NAMALWA (cell line): ENCODE measurements around the gene G6PC1.
"Not testable (repeated sequence)": the region's sequence is repeated elsewhere in the genome, so short reads cannot be mapped to it uniquely, and the experiment has no call there.

Experiments used
- DNase-seq: peaks from one replicate; pipeline ENCODE4 v3.0.0-alpha.2; 2015; ENCODE audit warnings: low spot score

The G6PC1 gene

DNA sequence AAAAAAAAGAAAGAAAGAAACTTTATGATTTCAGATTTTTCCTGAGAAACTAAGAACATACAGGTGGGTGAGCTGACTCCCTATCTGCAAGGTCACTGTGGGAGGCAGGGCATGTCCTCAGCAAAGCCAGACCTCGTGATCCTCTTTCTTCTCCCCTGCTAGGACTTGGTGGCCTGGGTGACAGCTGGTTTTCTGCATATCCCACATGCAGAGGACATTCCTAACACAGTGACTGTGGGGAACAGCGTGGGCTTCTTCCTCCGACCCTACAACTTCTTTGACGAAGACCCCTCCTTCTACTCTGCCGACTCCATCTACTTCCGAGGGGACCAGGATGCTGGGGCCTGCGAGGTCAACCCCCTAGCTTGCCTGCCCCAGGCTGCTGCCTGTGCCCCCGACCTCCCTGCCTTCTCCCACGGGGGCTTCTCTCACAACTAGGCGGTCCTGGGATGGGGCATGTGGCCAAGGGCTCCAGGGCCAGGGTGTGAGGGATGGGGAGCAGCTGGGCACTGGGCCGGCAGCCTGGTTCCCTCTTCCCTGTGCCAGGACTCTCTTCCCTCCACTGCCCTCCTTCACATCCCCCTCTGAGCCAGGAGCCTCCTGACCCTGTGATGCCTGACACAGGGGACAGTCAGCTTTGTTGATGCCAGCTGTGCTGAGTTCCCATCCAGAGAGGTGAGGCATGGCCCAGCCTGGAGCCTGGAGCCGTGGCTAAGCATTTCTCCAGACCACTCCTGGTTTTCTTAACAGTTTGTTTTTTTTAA is 26.5 kb upstream of the G6PC1 start:
- not testable (repeated sequence) for DNase-seq

GRCh38 chr17:42877037-42877436 is 23.6 kb upstream of the G6PC1 start:
- DNase-seq: no peak

GRCh38 chr17:42878123-42878880 is 22.3 kb upstream of the G6PC1 start:
- no peak for DNase-seq

GRCh38 chr17:42878924-42879595 is 21.5 kb upstream of the G6PC1 start:
- DNase-seq: no peak

GRCh38 chr17:42879596-42879985 is 21.0 kb upstream of the G6PC1 start:
- no peak for DNase-seq

DNA sequence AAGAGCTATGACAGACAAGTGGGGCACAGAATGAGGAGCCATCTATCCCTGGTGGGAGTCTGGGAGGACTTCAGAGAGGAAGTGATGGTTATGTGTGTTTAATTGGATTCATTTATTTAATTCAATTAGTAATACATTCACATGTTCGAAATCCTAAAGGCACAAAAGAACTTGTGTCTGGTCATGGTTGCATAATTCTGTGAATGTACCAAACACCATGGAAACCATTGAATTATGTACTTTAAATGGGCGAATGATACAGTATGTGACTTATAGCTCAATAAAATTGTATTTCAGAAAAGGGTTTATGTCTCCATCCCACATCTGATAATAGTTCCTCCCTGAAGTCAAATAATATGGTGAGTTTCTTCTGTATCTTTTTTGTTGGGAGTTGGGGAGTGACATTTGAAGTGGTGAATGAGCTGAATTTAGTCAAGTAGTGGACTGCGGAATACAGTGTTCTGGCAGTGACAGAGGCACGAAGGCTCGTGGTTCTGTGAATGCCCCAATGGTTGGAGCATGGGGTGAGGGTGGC is 19.8 kb upstream of the G6PC1 start:
- no peak for DNase-seq

- DNase-seq: not testable (repeated sequence)
Observed at GRCh38 chr17:42881706-42882105, 18.9 kb upstream of the G6PC1 start.

GRCh38 chr17:42882166-42882565 is 18.4 kb upstream of the G6PC1 start:
- DNase-seq: no peak

DNA sequence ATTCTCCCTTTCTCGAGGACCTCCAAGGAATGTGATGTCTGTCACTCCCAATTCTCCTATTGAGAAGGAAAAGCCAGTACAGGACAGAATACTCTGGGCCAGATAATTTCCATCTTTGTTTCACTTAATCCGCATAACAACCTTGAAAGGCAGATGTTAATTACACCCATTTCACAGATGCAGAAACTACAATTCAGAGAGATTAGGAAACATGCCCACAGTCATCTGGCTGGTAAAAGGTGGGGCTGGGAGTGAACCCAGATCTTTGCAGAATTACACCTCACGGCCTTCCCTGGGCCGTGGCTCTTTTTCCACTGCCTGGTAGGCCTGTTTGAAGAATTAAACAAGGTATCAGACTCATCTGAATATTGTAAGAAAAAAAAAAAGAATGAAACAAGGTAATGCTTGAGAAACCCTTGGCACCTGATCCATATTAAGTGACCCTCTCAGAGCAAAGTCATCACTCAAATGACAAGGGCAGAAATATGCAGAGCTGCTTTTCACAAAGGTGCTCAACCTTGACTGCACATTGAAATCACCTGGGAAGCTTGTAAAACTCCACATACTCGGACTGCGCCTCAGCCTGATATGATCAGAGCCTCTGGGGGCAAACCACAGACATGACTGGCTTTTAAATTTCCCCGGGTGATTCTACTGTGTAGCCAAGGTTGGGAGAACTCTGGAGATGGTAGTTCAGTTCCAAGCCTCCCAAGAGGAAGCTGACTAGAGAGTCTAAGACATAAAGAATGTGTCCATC is 16.6 kb upstream of the G6PC1 start:
- no peak for DNase-seq

- not testable (repeated sequence) for DNase-seq
Observed at GRCh38 chr17:42885806-42886205, 14.8 kb upstream of the G6PC1 start.

DNA sequence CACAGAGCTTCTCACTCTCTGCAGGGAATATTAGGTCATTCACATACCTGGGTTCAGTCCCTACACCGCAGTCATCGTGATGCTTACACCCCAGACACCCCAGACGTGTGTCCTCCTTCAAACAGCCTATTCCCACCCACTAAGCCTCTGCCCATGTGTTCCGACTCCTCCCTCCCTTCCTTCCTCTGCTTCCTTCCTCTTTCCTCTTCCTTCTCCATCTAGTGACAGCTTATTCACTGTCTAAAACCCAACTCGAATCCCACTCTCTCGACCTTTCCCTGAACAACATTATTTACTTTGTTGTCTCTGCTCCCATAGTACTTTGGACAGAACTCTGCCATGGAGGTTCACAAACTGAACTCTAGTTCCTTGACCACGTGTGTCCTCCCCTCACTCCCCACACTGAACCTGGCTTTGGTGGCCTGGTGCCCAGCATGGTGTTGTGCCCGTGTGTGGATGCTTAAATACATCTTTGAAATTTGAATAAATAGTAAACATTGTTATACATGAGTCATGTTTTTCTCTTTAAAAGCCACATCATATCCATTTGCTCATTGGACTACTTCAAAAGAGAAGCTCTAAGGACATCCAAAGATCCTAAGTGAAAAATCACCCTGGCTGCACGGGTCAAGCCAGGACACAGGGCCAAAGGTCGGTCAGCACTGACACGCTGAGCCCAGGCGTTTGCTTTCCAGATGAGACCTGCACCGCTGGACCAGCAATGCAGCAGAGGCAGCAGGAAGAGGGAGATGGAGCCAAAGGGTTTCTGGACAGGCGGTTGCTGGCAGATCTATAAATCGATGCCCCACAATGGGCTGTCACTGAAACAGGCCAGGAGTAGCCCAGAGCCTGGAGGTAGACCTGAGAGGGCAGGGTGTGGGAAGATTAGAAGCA is 14.1 kb upstream of the G6PC1 start:
- no peak for DNase-seq

DNA sequence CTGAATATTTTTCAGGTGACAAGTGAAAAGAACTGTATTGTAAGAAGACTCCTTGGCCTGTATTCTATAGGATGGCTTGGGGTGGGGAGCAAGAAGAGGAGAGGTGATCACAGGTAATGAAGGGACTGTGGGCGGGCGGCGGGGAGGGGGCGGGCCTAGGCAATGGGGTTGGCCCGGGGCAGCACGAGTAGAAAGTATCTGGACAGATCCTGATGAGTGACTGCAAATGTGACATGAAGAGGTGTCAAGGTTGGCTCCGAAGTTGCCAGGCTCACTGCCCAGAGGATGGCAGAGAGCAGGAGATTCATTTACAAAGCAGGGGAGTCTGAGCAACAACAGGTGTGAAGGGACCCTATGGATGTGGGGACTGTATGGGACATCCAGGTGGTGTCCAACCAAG is 10.8 kb upstream of the G6PC1 start:
- no peak for DNase-seq

- no peak for DNase-seq
Observed at GRCh38 chr17:42891539-42892152, 9.0 kb upstream of the G6PC1 start.

DNA sequence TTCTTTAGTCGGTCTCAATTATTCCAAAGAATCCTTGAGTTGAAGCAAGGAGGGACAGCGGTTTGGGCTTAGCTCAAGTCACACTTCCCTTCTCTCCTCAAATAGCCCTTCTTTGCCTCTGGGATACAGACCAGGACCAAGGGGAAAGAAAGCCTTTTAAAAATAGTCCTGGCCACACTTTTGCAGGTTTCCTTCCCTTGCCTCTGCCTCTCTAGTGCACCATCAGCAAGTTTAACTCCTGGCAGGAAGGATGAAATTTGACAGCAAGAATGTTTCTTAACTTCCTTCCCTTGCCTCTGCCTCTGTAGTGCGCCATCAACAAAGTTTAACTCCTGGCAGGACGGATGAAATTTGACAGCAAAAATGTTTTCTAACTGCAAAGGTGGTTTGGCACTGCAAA is 7.2 kb upstream of the G6PC1 start:
- no peak for DNase-seq

DNA sequence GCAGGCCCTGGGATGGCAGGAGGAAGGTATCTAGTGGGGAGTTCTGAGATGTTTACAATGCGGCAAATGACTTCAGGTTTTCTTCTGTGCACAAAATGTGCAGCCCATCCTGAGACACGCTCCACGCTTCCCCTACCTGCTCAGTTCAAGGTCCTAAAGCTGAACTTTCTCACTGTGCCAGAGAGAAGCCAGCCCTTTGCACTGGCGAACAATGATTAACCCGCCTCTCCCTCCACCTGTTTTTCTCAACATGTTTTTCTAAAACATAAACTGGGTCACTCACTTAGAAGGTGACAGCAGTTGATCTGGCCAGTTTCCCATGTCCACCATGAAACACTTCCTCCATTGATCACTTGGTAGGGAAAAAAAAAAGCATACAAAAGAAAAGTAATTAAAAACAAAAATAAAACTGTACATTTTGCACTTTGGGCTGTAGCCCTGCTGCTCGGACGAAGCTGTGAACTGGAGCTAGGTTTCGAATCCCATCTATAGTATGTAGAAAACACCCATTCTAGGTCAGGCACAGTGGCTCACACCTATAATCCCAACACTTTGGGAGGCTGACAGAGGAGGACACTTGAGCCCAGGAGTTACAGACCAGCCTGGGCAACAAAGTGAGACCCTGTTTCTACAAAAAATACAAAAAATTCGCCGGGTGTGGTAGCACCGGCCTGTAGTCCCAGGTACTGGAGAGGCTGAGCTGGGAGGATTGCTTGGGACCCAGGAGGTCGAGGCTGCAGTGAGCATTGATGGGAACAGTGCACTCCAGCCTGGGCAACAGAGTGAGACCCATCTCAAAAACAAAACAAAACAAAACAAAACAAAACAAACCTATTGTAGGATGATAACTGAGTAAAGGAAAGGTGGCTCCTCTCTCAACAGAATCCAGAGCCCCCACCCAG is 6.1 kb upstream of the G6PC1 start:
- no peak for DNase-seq

DNA sequence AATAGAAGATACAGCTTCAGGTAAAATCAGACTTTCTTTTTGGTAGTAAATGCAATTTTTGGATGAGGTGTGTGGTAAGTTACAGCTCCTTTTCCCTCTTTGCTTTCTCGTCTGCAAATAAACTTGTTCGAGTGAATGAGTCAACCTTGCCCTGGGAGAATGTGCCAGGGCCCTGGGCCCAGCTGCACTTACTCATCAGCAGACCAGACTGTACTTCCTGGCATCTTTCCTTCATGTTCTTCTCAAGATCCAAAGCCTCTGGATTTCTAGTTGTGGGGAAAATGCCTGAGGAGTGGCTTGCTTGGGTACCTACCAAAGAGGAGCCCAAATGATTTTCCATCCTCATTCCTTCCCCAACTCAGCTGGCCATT is 5.4 kb upstream of the G6PC1 start:
- no peak for DNase-seq

DNA sequence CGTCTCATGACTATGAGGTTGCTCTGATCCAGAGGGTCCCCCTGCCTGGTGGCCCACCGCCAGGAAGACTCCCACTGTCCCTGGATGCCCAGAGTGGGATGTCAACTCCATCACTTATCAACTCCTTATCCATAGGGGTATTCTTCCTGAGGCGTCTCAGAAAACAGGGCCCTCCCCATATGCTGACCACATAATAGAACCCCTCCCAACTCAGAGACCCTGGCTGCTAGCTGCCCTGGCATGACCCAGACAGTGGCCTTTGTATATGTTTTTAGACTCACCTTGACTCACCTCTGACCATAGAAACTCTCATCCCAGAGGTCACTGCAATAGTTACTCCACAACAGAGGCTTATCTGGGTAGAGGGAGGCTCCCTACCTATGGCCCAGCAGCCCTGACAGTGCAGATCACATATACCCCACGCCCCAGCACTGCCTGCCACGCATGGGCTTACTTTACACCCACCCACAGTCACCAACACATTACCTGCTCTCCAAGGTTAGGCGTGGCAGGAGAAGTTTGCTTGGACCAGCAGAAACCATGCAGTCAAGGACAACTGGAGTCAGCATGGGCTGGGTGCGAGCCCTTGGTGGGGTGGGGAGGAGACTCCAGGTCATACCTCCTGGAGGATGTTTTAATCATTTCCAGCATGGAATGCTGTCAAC is 2.3 kb upstream of the G6PC1 start:
- DNase-seq: no peak

- DNase-seq: not testable (repeated sequence)
Observed at GRCh38 chr17:42899981-42900380, 618 bp upstream of the G6PC1 start.
